GM18499 (cell line): Measurements from ENCODE around the gene THBS3.
"Not testable (repeated sequence)": the region's sequence is repeated elsewhere in the genome, so short reads cannot be mapped to it uniquely, and the experiment has no call there.

Experiments used
- ATAC-seq: cut with Tn5 transposase; IDR thresholded peaks from one replicate; pipeline ENCODE4 v1.9.1; 2021; ENCODE audit warnings: moderate number of reproducible peaks; ENCODE audit not compliant: insufficient read depth, unreplicated experiment

The THBS3 gene

DNA sequence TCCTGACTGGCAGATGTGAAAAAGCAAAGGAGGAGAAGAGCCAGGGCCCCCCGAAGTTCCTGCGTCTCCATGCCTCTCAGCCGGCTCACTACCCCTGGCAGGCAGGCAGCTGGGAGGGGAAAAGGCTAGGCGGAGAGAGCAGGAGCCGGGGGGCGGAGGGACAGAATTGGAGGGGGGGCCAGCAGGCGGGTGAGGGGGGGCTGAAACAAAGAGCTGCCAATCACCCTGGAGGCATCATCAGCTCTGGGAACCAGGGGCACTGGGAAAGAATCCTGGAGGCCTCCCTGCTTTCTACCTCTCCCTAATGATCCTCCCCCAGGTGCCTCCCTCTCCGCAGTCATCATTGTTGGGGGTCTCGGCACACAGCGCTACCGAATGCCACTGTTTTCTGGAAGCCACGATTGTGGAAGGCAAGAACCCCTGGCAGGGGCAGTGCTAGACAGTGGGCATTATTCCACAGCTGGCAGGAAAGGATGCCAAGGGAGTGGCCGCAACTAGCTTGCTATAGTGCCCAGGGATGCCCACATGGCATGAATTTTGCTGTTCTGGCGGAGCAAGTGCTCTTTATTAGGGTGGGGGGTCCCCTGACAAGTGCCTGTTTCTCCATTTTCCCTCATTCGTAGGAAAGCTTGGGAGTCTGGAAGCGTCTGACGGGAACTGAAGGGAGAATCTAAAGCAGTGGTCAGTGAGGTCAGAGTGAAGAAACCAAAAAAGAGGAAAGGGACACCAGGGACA lies at the start of gene THBS3:
TSS of gene THBS3 (minus strand) at position 92 of the 735 bp plus-strand sequence. CDS start at position 71, 21 bp downstream.
- ATAC-seq: no peak

DNA sequence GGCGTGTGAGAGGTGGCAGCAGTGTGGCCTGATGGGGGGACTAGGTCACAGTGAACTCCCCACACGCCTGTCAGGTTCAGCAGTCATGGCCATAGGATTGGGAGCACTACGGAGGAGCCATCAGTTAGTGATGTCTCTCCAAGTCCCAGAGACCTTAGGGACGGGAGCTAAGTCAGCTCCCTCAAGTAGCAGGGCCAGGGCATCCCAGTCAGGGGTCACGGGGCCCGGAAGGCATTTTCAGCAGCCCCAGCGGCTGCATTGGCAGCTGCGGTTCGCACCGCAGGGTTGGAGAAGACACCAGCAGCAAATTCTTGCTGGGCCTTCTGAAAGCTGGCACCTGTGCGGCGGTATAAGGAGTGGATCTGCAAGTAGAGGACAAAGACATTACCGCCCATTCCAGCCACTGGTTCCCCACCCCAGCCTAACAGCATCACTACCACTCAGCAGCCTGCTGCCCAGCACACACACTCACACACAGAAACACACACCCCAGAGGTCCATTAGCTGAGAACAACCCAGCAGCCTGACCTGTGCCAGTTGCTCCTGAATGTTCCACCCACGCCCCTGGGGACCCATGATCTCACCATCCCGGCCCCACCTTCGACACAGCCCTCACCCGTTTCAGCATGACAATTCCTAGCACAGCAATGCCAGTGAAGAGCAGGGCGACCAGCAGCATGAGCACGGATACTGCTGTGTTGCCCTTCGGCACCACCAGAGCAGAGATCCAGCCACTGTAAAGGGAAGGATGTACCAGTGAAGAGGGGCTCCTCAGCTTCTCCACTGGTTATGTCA lies 48.6 kb upstream of the THBS3 start:
- no peak for ATAC-seq

DNA sequence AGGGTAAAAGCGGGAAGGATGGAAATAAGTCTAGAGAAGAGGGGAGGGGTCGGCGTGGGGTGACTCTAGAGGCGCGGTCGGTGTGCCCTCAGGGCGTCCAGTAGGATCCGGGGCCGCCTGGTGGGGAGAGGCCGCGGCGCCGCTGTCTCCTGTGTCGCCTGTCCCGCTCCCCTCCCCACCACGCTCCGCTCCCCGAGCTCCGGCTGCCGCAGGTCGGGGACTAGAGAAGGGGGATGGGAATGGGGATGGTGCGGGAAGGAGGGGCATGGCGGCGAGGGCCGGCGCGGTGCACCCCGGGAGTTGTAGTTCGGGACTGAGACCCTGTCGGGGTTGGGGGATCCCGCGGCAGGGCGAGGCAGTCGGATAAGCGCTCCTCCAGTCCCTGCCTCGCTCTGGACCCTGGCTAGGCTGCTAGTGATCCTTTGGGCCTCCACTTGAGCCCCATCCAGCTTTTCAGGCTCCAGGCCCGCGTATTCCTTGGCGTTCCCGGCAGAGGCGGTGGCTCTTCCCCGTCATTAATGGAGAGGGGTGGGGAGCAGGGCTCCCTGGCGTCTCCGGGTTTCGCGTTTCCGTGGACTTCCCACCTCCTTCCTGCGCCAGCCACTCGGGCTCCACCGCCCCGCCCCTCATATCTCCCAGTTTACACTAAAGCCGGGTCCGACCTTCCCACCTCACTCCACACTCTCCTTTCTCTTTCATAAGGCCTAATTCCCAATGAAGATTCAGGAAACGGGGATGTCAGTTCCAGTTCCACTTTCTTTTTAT lies 47.7 kb upstream of the THBS3 start, which contains the start of gene ENTREP3:
TSS of gene ENTREP3 (minus strand) at position 241 of the 765 bp plus-strand sequence. CDS start 606 bp downstream, outside the sequence.
- ATAC-seq: no peak

DNA sequence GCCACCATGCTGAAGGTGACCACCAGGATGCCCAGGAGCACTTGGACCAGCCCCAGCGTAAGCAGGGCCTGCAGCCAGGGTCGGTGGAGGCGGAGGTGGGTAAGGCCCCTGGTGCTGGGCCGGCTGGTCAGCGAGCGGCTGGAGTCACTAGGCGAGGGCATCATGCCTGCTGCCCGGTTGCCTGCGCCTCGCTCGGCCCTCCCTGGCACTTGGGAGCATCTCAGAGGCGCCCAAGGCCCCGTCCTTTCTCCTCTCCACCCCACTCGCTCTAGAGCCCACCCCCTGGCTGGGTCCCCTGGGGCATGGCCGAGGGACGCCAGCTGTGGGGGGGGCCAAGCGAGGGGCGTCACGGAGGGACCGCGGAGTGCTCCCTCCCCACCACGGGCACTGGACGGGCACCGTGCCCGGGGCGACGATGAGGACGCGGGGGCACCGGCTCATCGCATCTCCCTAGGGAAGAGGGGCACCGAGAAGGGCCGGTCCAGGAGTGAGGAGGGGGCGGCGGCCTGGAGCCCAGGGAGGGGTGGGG lies 47.1 kb upstream of the THBS3 start:
- no peak for ATAC-seq

DNA sequence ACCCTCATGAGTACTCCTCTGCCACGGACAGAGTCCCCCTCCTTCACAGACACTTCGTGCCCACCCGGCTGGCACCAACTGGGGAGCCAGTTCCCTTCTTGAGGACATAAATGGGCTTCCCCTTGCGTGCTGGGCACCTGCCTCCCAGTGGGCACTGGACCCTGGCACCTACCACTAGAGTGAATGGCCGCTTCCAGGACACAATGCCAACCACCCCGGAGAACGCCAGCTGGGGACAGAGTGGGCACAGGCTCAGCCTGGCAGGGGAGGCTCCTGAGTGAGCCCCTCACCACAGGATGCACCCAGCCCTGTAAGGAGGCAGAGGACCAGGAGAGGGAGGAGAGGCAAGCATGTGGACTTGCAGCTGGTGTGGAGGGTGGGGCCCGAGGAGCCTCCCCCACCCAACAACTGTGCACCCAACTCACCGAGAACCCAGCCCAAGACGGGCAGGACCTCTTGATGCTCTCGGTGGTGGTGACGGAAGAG lies 46.6 kb upstream of the THBS3 start:
- ATAC-seq: no peak

DNA sequence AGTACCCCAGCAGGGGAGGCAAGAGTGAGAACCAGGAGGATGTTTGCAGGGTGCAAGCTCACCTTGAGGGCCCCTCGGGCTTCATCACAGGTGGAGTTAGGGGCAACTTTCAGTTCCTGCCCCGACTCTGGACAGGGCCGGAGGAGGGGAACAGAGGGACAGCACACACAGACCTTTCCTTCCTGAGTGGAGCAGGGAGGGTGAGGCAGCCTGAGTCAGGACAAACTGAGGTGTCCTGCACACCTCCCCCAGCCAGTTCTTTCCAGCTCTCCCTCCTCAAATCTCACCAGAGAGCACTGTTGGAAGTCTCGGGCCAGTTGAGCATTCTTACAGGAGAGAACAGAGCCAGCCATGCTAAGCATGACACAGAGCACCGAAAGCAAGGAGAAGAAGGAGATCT lies 46.1 kb upstream of the THBS3 start:
- no peak for ATAC-seq

DNA sequence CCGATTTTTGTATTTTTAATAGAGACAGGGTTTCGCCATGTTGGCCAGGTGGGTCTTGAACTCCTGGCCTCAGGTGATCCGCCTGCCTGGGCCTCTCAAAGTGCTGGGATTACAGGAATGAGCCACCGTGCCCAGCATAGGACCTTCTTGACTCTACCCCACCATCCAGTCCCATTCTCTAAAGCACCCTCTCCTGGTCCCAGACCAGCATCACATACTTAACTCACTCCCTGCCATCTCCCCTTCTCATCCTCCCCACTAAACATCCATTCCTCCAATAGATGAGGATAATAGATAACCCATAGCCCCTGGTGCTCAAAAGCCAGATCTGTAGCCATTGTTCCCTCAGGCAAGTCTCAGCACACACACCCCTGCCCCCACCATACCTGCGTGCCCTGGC lies 45.5 kb upstream of the THBS3 start:
- ATAC-seq: no peak

DNA sequence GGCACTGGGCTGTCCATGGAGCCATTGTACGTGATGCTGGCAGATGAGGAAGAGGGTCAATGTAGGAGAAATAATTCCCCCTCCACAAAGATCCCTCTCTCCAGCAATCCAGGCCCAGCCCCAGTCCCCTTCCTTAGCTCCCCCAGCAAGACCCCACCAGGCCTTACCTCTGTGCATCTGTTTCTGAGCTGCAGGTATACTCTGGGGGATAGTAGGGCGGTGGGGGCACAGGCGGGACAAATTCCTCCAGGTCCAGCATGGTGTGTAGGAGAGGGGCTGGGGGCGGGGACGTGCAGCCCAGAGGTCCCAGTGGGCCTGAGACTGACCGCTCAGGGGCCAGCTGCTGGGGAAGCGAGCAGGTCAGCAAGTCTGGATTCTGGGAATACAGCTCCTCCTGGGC lies 43.9 kb upstream of the THBS3 start:
- no peak for ATAC-seq

DNA sequence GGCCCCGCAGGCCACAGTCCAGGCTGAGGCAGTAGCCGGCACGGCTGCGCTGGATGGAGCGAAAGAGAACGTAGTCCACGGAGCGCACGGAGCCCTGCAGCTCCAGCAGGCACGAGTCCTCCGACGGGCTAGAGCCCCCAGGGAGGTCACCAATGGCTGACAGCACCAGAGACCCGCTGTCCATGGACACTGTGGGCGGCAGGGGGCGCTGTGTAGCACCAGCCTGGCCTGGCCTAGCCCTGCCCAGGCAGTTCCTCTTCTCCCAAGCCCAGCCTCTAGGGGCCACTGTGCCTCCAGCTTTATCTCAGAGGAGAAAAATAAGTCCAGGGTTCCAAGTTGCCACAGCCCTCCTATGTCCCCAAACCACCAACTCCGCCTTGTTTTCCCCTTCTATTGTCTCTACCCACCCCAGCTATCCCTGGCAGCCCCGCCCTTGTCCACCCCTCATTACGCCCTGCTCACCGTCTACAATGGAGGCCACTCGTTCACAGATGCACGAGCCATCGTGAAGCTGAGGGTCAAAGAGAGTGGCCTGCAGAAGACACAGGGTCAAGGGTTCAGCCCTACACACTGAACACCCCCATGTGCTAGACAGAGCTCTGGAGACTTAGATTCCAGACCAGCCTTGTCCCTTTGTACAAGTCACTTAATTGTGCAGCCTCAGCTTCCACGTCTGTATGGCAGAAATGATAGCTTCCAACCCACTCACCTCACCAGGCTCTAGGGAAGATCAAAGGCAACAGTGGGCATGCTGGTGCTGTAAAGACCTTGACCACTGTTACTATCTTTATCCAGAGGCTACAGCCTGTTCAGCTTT lies 43.1 kb upstream of the THBS3 start:
- ATAC-seq: no peak

DNA sequence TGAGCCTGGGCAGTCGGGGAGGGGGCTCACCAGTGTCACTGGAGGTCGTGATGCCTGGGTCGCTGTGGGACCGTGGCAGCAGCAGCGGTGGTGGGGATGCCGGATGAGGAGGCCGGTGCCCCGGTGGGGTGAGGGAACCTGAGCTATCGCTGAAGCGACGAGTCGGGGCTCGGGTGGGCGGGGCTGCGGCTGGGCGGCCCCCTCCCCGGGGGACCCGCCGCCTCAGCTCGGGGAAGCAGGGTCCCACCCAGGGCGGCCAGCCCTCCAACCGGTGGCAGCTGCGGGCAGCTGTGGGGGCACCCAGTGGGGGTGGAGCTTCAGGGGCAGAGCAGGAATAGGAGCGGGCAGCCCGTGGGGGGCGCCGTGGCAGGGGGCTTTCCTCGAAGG lies 42.5 kb upstream of the THBS3 start:
- ATAC-seq: no peak

DNA sequence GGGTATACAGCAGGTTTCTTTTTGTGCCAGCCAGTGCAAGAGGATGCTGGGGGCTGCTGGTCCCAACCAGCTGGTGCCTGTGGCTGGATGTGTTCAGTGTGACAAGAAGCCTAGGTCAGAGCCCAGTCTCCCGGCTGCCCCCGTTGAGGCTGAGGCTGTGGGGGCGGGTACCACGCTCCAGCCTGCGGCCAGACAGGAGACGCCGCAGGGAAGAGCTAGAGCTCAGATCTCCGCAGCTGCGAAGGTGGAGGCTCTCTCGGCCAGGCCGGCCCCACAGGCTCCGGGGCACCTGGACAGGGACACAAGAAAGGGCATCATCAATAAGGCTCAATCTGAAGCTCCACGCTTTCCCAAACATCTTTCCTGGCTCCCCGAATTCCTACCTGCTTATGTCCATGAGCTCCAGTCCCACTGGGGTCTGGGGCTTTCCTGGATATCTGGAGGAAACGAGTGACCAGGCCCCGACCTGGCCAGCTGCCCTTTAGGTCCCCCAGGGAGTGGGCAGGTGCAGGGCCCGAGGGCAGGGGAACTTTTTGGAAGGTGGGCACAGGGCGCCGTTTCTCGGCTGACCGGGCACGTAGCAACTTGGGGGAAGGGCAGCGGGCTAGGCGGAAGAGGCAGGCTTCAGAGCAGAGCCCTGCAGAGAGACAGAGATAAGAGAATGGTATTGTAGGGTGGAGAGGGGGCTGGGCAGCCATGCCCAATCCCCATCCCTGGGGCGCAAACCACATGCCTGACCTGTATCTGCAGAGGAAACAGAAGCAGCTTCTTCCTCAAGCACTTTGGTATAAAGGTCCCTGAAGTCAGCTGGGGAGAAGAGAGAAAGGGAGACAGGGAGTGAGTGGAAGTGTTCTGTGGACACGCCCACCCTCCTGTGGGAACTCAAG lies 40.2 kb upstream of the THBS3 start:
- no peak for ATAC-seq

DNA sequence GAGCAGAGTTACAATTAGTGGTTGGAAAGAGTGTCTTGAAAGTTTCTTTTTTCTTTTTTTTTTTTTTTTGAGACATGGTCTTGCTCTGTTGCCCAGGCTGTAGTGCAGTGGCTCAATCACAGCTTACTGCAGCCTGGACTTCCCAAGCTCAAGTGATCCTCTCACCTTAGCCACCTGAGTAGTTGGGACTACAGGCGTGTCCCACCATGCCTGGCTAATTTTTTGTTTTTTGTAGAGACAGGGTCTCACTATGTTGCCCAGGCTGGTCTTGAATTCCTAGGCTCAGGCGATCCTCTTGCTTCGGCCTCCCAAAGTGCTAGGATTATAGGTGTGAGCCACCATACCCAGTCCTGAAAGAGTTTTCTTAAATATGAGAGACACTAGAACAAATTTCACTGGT lies 39.1 kb upstream of the THBS3 start:
- ATAC-seq: not testable (repeated sequence)

DNA sequence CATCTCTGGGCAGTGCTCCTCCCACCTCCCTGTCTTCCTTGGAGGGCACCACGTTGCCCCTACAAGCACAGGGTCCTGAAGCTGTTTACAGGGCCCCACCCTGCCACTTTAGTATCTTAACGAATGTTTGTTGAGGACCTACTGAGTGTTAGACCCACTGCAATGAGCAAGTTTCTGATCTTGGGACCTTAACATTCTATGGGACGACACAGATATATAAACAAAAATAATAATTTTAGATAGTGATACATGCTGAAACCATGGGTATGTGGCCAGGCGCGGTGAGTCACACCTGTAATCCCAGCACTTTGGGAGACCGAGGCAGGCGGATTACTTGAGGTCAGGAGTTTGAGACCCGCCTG lies 37.4 kb upstream of the THBS3 start:
- ATAC-seq: no peak

DNA sequence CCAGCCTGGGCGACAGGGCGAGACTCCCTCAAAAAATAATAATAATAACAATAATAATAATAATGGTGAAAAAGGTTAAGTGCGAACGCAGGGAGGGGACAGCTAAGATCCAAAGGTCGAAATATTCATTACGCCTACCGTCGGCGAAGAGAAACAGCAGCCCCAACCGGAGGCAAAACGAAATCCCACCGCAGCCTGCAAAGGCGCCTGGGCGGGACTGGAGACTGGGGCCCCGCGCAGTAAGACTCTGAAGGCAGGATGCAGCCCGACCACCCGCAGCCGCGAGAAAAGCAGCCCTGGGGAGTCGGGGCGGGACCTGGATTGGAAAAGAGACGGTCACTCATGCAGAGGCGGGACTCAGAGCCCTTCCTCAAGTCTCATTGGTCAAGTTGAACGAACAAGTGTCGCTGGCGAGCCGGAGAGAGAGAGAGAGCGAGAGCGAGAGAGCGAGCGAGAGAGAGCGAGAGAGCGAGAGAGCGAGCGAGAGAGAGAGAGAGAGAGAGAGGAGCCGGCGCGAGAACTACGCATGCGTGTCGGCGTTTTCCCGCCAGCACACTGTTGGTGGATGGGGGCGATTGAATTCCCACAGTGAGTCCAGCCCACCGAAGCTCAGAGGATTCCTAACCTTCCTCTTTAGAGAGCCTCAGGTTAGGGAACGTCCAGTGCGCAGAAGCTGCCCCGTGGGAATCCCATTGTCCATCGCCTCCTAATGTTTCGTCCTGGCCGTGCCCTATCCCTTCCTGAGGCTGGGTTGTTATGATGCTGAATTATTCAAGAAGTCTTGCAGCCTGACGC lies 36.9 kb upstream of the THBS3 start:
- peak; percentile 60 for ATAC-seq

DNA sequence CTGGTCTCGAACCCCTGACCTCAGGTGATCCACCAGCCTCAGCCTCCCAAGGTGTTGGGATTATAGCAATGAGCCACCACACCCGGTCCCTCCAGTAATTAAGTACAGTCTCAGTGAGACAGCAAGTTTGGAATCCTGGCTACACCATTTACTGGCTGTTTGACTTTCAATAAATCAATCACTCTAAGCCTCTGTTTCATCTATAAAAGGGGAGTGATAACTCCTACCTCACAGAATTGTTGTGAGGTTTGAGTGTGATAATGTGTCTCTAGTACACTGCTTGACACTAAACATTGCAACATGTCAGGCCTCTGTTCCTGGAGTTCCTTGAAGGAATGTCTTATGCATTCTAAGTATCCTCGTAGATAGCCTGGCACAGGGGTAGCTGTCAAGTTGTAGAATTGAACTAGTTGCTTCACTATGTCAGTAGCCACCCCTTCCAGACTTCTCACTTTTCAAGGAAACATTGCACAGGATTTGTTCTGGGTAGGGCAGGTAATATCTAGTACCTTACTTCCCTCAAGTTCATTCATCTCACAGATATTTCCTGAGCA lies 35.2 kb upstream of the THBS3 start:
- ATAC-seq: no peak

DNA sequence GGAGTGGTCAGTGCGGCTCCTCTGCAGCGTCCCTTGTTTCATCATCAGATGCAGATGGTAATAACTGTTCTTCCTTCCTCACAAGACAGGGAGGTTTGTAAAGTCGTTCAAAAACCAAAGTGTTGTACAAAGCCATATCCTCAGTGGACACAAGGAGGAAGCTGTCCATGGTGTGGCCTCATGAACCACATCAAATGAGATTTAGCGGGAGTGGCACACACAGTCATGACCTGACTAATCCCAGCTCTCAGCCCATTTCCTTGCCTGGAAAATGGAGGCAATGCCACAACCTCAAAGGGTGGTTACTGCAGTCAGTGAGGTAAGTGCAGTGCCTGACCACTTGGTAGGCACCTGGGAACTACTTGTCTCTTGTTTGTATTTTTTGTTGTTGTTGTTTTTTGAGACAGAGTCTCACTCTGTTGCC lies 34.2 kb upstream of the THBS3 start:
- no peak for ATAC-seq

DNA sequence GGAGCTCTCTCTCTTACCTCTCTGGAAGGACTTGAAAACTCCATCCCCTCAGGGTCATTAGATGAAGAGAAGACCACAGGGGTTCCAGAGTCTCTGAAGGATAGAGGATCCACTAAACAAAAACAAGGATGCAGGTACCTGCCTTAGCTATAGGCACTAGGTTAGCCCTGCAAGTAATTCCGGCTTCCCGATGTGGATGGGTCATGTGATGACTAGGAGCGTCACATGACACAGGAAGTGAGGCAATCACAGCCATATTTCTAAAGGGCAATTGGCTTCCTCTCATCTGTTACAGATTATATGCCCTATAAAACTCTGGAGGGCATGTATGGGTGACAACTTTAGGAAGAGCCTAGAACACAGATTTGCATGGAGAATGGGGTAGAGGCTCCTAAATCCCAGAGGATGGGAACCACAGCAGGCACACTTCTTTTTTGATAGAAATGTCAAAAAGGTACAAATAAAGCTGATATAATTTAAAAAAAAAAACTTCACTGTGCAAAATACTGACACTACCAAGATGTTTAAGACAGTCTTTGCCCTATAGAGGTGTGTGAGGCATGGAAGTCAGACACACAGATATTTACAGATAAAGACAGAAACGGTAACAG lies 33.5 kb upstream of the THBS3 start:
- ATAC-seq: no peak
